Esophagus (tissue), 2 donors: ENCODE results near the gene MYRIP. TPM values are rescaled to one million over a fixed set of nuclear protein-coding genes. Genes with fewer than 3 reads are reported as not detected.
"Not testable (repeated sequence)": the region's sequence is repeated elsewhere in the genome, so short reads cannot be mapped to it uniquely, and the experiment has no call there.

Experiments
- H3K27ac ChIP-seq, 2 donors: one replicate each; pipeline ENCODE4 v1.5.1; 2013; ENCODE audit warnings: low read depth in 2 of 2, mild to moderate bottlenecking in 2 of 2, inconsistent platforms in 1 of 2, low read length in 1 of 2, moderate library complexity in 1 of 2
- H3K27me3 ChIP-seq, 2 donors: one replicate each; pipeline ENCODE4 v1.6.1; 2013; ENCODE audit warnings: low read length in 2 of 2, control low read depth in 1 of 2, mild to moderate bottlenecking in 1 of 2; ENCODE audit not compliant: insufficient read depth in 2 of 2, control insufficient read depth in 1 of 2
- H3K36me3 ChIP-seq, 2 donors: one replicate each; pipeline ENCODE4 v1.6.1; 2013; ENCODE audit warnings: low read length in 1 of 2; ENCODE audit not compliant: control insufficient read depth in 2 of 2, insufficient read depth in 2 of 2
- H3K4me1 ChIP-seq, 2 donors: one replicate each; pipeline ENCODE4 v1.6.1; 2013; ENCODE audit warnings: low read length in 1 of 2; ENCODE audit not compliant: control insufficient read depth in 2 of 2, insufficient read depth in 2 of 2
- H3K4me3 ChIP-seq, 2 donors: one replicate each; pipeline ENCODE4 v1.5.1; 2013; ENCODE audit warnings: low read length in 2 of 2, mild to moderate bottlenecking in 2 of 2, low read depth in 1 of 2, moderate library complexity in 1 of 2
- H3K9me3 ChIP-seq, 2 donors: one replicate each; pipeline ENCODE4 v1.6.1; 2013; ENCODE audit warnings: mild to moderate bottlenecking in 2 of 2, low read depth in 1 of 2, low read length in 1 of 2, moderate library complexity in 1 of 2; ENCODE audit not compliant: control insufficient read depth in 2 of 2, insufficient read depth in 1 of 2
- WGBS, 2 donors: extraction: QIAGEN DNeasy Blood & Tissue Kit; methylation state at CpG; one replicate each; pipeline ENCODE4 v1.1.7; 2013; 5-methylcytosine and 5-hydroxymethylcytosine counted together
- polyA plus RNA-seq, 2 donors: library from polyadenylated mRNA; stranded (reverse); fragments of 200-250 nt; gene quantifications; one replicate each; pipeline ENCODE4 v1.2.3, GENCODE V29; 2013
- donor health status: healthy with polysubstance abuse.
- donor health status: Bipolar disorder and iron deficiency.

Gene MYRIP
- polyA plus RNA-seq, 2 donors: 0.29 to 0.55 TPM

- no peaks in the 10 kb centered on the region for H3K4me1 ChIP-seq
- H3K36me3 ChIP-seq: no peaks in the 10 kb centered on the region
- H3K27ac ChIP-seq: no peak overlapping the region
- H3K27me3 ChIP-seq: no peaks in the 10 kb centered on the region
- H3K9me3 ChIP-seq: no peaks in the 10 kb centered on the region
- no peak overlapping the region for H3K4me3 ChIP-seq
These were observed 455.8 kb downstream of the MYRIP start for GRCh38 chr3:40265181-40265580.

- 54 to 61% methylated on average over 4 of the region's 4 CpGs for WGBS, 2 donors
- H3K27ac ChIP-seq: no peak overlapping the region
- no peaks in the 10 kb centered on the region for H3K4me1 ChIP-seq
- H3K9me3 ChIP-seq: no peaks in the 10 kb centered on the region
- no peaks in the 10 kb centered on the region for H3K27me3 ChIP-seq
- H3K4me3 ChIP-seq: no peak overlapping the region
- H3K36me3 ChIP-seq: no peaks in the 10 kb centered on the region
These were observed 458.7 kb downstream of the MYRIP start for GRCh38 chr3:40267937-40268724.

- WGBS, 2 donors: 87% methylated on average over 2 of the region's 2 CpGs
- Histone ChIP-seq H3K4me1 (no peaks in the 10 kb centered on the region), H3K27me3 (no peaks in the 10 kb centered on the region), H3K9me3 (no peaks in the 10 kb centered on the region), H3K4me3 (no peak overlapping the region), H3K36me3 (no peaks in the 10 kb centered on the region), H3K27ac (no peak overlapping the region)
These were observed 459.6 kb downstream of the MYRIP start for GRCh38 chr3:40268802-40269524.

GRCh38 chr3:40278791-40279190 is 469.4 kb downstream of the MYRIP start:
- no peak overlapping the region for H3K4me3 ChIP-seq
- no peaks in the 10 kb centered on the region for H3K9me3 ChIP-seq
- no peaks in the 10 kb centered on the region for H3K36me3 ChIP-seq
- H3K4me1 ChIP-seq: no peaks in the 10 kb centered on the region
- no peaks in the 10 kb centered on the region for H3K27me3 ChIP-seq
- H3K27ac ChIP-seq: no peak overlapping the region
- WGBS, 2 donors: 0% methylated on average over 1 of the region's 1 CpG

- 59 to 64% methylated on average over 2 of the region's 2 CpGs for WGBS, 2 donors
These were observed 472.6 kb downstream of the MYRIP start for GRCh38 chr3:40281995-40282394.

GRCh38 chr3:40283057-40283456 is 473.6 kb downstream of the MYRIP start:
- H3K27me3 ChIP-seq, H3K4me3 ChIP-seq, H3K9me3 ChIP-seq, H3K4me1 ChIP-seq, H3K27ac ChIP-seq, H3K36me3 ChIP-seq: not testable (repeated sequence)
- WGBS, 2 donors: 89 to 91% methylated on average over 5 of the region's 5 CpGs

More at GRCh38 chr3:40281995-40282394, 472.6 kb downstream of the MYRIP start:
- Histone ChIP-seq H3K36me3 (no peaks in the 10 kb centered on the region), H3K27me3 (no peaks in the 10 kb centered on the region), H3K4me3 (no peak overlapping the region), H3K4me1 (no peaks in the 10 kb centered on the region), H3K9me3 (no peaks in the 10 kb centered on the region), H3K27ac (no peak overlapping the region)

GRCh38 chr3:40287248-40287647 is 477.8 kb downstream of the MYRIP start:
- Histone ChIP-seq H3K9me3 (peaks cover 0 to 3% of the 10 kb centered on the region in 2 donors), H3K27me3 (no peaks in the 10 kb centered on the region), H3K27ac (no peak overlapping the region), H3K4me1 (peaks cover 0 to 3% of the 10 kb centered on the region in 2 donors), H3K4me3 (no peak overlapping the region), H3K36me3 (peaks cover 0 to 3% of the 10 kb centered on the region in 2 donors)
- WGBS, 2 donors: 79 to 80% methylated on average over 2 of the region's 2 CpGs

GRCh38 chr3:40290396-40290795 is 481.0 kb downstream of the MYRIP start:
- Histone ChIP-seq H3K4me1 (peaks cover 0 to 3% of the 10 kb centered on the region in 2 donors), H3K9me3 (peaks cover 0 to 3% of the 10 kb centered on the region in 2 donors), H3K27me3 (no peaks in the 10 kb centered on the region), H3K4me3 (no peak overlapping the region), H3K36me3 (peaks cover 0 to 3% of the 10 kb centered on the region in 2 donors), H3K27ac (no peak overlapping the region)
- whole genome bisulfite sequencing, 2 donors: 91% methylated on average over 6 of the region's 6 CpGs

- H3K27ac ChIP-seq: no peak overlapping the region
- no peak overlapping the region for H3K4me3 ChIP-seq
- peaks cover 0 to 3% of the 10 kb centered on the region in 2 donors for H3K9me3 ChIP-seq
- H3K36me3 ChIP-seq: peaks cover 0 to 3% of the 10 kb centered on the region in 2 donors
- 93 to 97% methylated on average over 4 of the region's 4 CpGs for WGBS, 2 donors
- no peaks in the 10 kb centered on the region for H3K27me3 ChIP-seq
- peaks cover 0 to 3% of the 10 kb centered on the region in 2 donors for H3K4me1 ChIP-seq
These were observed 482.1 kb downstream of the MYRIP start for GRCh38 chr3:40291471-40291870.
